Measurements from ENCODE around the gene SYNPO2.

SYNPO2 gene

DNA sequence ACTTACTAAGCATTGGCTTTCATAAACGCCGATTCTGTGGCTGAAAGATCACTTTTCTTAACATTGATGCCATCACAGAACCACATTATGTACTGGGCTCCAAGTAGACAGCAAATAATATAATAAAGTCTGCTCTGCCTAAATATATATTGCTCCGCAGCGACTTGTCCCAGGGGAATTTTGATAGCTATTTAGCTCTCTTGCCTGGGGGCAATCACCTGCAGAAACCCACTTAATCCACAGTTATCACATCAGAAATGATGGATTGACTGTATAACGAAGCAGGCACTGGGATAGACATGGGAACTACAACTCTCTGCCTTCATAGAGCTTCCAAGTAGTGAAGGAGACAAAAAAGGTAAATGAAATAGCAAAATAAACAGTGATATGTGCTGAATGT lies 199.0 kb downstream of the SYNPO2 start:
- Histone ChIP-seq H3K9ac (ENCODE audit: low read depth, low read length) (no peak overlapping the region), H3K4me1 (ENCODE audit: insufficient read depth, low read length) (no peaks in the 10 kb centered on the region), H3K27ac (ENCODE audit: low read length) (no peak overlapping the region), H3K9me3 (ENCODE audit: insufficient read depth, low read depth, low read length) (no peaks in the 10 kb centered on the region), H3K4me3 (ENCODE audit: low read length) (no peak overlapping the region), H3K36me3 (ENCODE audit: insufficient read depth, low read depth, low read length) (no peaks in the 10 kb centered on the region), H3K27me3 (ENCODE audit: insufficient read depth, low read length) (no peaks in the 10 kb centered on the region)

DNA sequence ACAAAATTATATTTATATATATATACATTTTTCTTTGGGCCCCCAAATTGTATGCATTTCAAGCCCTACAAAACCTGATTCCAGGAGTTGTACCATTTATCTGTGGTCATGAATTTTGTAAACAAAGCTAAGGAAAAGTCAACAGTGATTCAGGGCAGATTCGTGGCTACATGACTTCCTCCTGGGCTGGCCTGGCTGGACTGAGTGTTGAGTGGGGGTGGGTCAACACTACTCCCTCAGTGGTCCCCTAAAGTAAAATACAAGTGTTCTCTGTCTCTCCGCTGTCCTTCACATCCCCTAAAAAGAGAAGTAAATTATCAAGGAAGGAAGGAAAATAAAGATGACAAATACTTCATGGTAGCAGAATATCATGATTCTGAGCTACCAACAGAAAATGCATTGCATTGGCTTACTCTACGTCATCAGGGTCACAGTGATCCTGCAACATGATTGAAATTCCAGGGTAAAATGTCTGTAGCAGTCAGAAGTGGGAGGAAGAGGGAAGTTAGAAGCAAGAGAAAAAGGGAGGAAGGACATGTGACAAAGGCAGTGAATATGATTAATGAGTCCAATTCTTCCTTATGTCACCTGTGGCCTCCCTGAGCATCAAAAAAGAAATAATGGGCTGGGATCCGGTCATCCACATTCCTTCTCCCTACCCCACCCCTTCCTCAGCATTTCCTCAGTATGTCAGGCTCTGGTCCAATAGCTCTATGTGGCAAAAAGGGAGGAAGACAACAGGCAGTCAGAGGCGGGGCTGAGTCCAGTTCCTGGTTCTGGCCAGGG lies 204.6 kb downstream of the SYNPO2 start:
- Histone ChIP-seq H3K4me1 (ENCODE audit: insufficient read depth, low read length) (no peaks in the 10 kb centered on the region), H3K36me3 (ENCODE audit: insufficient read depth, low read depth, low read length) (no peaks in the 10 kb centered on the region), H3K27me3 (ENCODE audit: insufficient read depth, low read length) (no peaks in the 10 kb centered on the region), H3K4me3 (ENCODE audit: low read length) (no peak overlapping the region), H3K9ac (ENCODE audit: low read depth, low read length) (no peak overlapping the region), H3K27ac (ENCODE audit: low read length) (no peak overlapping the region), H3K9me3 (ENCODE audit: insufficient read depth, low read depth, low read length) (no peaks in the 10 kb centered on the region)

DNA sequence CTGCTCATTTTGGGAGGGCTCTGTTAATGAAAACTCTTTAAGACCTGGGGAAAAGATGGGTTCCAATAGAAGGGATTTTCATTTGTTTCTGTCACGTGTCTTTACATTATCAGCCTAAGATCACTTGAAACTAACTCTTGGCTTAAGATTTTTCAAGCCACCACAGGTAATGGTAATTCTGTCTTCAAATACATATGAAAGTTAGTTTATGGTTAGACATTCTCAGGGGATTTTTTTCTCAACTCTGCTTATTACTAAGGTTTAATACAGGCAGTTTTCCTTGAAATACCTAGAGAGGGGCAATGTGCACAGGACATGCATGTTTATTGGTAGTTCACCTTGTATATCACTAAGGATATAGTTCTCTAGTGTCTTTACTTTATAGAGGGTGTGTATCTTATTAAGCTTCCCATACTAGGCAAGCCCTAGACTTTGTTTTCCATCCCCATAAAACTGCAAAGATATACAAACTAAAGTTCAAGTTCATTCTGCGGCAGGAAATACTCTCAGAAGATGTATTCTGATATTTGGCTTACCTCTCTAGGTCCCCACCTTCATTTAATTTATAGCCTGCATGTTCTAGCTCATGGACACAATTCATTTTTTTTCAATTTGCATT lies 208.7 kb downstream of the SYNPO2 start:
- Histone ChIP-seq H3K36me3 (ENCODE audit: insufficient read depth, low read depth, low read length) (no peaks in the 10 kb centered on the region), H3K27ac (ENCODE audit: low read length) (no peak overlapping the region), H3K9me3 (ENCODE audit: insufficient read depth, low read depth, low read length) (no peaks in the 10 kb centered on the region), H3K4me1 (ENCODE audit: insufficient read depth, low read length) (peaks cover 2% of the 10 kb centered on the region), H3K9ac (ENCODE audit: low read depth, low read length) (no peak overlapping the region), H3K27me3 (ENCODE audit: insufficient read depth, low read length) (no peaks in the 10 kb centered on the region), H3K4me3 (ENCODE audit: low read length) (no peak overlapping the region)

DNA sequence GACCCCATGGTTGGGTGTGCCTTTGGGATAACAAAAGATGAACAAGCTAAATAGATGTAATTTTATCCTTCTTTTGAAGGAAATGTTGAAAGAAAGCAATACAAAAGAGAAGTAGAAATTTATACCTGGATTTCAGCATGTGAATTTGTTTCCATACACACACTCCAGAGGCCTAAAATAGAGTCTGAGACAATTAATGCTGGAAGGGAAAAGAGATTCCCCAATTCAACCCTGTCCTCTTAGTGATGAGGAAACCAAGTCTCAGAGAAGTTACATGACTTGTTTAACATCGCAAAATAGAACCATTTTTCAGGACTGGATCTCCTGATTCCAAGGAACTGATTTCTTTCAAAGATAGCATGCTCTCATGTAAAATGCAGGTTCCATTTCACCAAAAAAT lies 209.7 kb downstream of the SYNPO2 start:
- H3K9me3 ChIP-seq (ENCODE audit: insufficient read depth, low read depth, low read length) = no peaks in the 10 kb centered on the region
- no peak overlapping the region for H3K9ac ChIP-seq (ENCODE audit: low read depth, low read length)
- peaks cover 2% of the 10 kb centered on the region for H3K4me1 ChIP-seq (ENCODE audit: insufficient read depth, low read length)
- no peaks in the 10 kb centered on the region for H3K36me3 ChIP-seq (ENCODE audit: insufficient read depth, low read depth, low read length)
- no peak overlapping the region for H3K27ac ChIP-seq (ENCODE audit: low read length)
- no peaks in the 10 kb centered on the region for H3K27me3 ChIP-seq (ENCODE audit: insufficient read depth, low read length)
- no peak overlapping the region for H3K4me3 ChIP-seq (ENCODE audit: low read length)

DNA sequence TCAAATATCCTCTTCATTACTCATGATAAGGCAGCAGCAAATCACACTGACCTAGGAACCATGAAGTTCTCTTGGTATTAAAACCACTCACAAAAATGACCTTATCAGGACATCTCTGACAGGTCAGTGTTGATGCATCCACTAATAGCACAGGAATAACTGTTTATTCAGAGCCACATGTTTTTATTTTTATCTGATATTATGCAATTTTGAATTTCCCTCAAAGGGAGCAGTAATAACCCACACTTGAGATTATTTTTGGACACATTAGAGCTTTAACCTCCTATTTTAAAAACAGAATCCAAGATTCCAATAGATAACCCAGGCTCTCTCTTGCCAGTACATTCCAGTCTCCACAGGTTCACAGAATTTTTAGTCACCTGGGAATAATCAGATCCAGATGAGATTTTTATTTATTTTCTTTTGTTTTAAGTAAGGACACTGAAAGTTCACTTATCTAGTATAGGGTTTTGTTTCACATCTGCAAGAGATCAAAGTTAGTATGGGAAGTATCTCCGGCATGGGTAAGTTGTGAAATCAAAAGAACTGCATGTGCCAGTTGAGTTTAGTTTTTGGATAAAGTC lies 210.7 kb downstream of the SYNPO2 start:
- Histone ChIP-seq H3K36me3 (ENCODE audit: insufficient read depth, low read depth, low read length) (no peaks in the 10 kb centered on the region), H3K27ac (ENCODE audit: low read length) (no peak overlapping the region), H3K9ac (ENCODE audit: low read depth, low read length) (no peak overlapping the region), H3K4me3 (ENCODE audit: low read length) (no peak overlapping the region), H3K27me3 (ENCODE audit: insufficient read depth, low read length) (no peaks in the 10 kb centered on the region), H3K4me1 (ENCODE audit: insufficient read depth, low read length) (peaks cover 2% of the 10 kb centered on the region), H3K9me3 (ENCODE audit: insufficient read depth, low read depth, low read length) (no peaks in the 10 kb centered on the region)

DNA sequence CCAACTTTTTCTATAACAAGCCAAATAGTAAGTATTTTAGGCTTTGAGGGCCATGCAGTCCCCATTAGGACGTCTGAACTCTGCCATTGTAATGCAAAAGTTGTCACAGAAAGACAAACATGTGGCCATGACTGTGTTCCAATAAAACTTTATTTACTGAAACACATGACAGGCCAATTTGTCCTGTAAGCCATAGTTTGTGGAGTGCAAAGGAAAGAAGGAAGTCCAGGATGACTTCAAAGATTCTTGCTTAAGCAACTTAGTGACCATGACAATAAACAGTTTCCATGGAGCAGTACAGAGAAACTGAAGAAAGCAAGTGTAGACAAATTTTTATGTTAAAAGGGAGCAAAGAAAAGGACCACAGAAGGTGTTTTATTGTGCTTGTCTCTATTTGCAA lies 212.0 kb downstream of the SYNPO2 start:
- no peaks in the 10 kb centered on the region for H3K36me3 ChIP-seq (ENCODE audit: insufficient read depth, low read depth, low read length)
- H3K4me1 ChIP-seq (ENCODE audit: insufficient read depth, low read length) = peaks cover 2% of the 10 kb centered on the region
- no peak overlapping the region for H3K4me3 ChIP-seq (ENCODE audit: low read length)
- H3K27ac ChIP-seq (ENCODE audit: low read length) = no peak overlapping the region
- H3K9me3 ChIP-seq (ENCODE audit: insufficient read depth, low read depth, low read length) = no peaks in the 10 kb centered on the region
- no peak overlapping the region for H3K9ac ChIP-seq (ENCODE audit: low read depth, low read length)
- H3K27me3 ChIP-seq (ENCODE audit: insufficient read depth, low read length) = no peaks in the 10 kb centered on the region

DNA sequence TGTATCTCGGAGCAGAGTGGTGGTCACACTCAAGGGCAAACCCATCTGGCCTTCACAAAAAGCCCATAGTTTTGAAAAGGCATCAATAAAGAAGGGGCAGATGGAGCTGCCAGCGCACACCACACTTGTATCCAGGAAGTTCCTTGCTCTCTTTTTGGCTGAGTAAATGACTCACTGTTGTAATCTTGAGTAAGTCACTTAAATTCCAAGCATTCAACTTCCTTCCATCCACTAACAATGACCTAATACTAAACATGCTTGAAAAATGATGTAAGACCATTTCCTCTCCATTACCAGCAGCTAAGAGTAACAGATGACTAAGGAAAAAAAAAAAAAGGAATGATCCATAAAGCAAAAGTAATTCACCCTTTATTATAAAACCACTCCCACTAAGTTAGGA lies 214.6 kb downstream of the SYNPO2 start:
- Histone ChIP-seq H3K4me3 (ENCODE audit: low read length) (no peak overlapping the region), H3K36me3 (ENCODE audit: insufficient read depth, low read depth, low read length) (no peaks in the 10 kb centered on the region), H3K9ac (ENCODE audit: low read depth, low read length) (no peak overlapping the region), H3K4me1 (ENCODE audit: insufficient read depth, low read length) (peaks cover 2% of the 10 kb centered on the region), H3K27ac (ENCODE audit: low read length) (no peak overlapping the region), H3K9me3 (ENCODE audit: insufficient read depth, low read depth, low read length) (no peaks in the 10 kb centered on the region), H3K27me3 (ENCODE audit: insufficient read depth, low read length) (no peaks in the 10 kb centered on the region)

DNA sequence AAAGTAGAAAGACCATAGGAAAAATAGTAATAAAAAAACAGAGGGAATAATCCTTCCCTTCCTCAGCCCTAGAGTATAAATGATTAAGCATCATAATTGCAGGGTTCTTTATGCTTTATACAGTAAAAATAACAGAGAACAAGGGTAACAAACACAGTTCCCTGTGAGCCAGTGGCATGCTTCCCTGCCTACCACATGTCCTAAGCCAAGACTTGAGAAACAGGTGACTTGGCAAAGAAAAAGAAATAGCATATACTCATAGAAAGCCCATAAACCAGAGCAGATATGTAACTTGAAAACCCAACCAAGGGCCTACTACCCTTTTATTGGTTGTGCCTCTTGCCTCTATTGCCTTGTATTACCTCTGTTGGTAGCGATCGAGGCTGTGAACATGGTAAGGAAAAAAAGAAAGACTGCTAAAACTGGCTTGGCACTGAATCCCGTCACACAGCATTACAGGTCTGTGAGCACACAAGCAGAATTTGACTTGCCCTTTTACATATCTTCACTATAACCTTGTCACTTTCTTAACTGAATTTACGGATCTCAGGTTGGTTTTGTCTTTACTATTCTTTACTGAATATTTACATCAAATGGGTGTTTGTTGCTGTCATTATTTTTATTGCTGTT lies 216.1 kb downstream of the SYNPO2 start:
- Histone ChIP-seq H3K27ac (ENCODE audit: low read length) (no peak overlapping the region), H3K27me3 (ENCODE audit: insufficient read depth, low read length) (no peaks in the 10 kb centered on the region), H3K36me3 (ENCODE audit: insufficient read depth, low read depth, low read length) (no peaks in the 10 kb centered on the region), H3K4me1 (ENCODE audit: insufficient read depth, low read length) (peaks cover 2% of the 10 kb centered on the region), H3K9ac (ENCODE audit: low read depth, low read length) (no peak overlapping the region), H3K4me3 (ENCODE audit: low read length) (no peak overlapping the region), H3K9me3 (ENCODE audit: insufficient read depth, low read depth, low read length) (no peaks in the 10 kb centered on the region)

DNA sequence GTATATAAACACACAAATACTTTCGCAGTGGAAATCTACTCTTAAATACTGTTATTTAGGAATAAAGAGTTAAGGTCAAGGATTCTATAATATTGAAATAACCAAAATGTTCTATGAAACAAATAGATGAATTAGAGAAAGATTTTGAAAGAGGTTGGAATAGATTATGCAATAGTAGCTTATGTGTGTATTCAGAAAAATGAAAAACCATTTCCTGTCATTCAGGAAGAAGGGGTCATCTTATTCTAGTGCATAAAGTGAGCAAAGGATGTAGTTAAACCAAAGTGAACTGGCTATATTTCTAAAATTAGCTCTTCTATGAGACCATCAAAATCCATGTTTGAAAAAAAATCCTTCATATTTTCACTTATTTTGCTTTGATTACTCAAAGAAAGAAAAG lies 217.0 kb downstream of the SYNPO2 start:
- peaks cover 1% of the 10 kb centered on the region for H3K4me1 ChIP-seq (ENCODE audit: insufficient read depth, low read length)
- no peaks in the 10 kb centered on the region for H3K9me3 ChIP-seq (ENCODE audit: insufficient read depth, low read depth, low read length)
- no peaks in the 10 kb centered on the region for H3K36me3 ChIP-seq (ENCODE audit: insufficient read depth, low read depth, low read length)
- H3K9ac ChIP-seq (ENCODE audit: low read depth, low read length) = no peak overlapping the region
- no peaks in the 10 kb centered on the region for H3K27me3 ChIP-seq (ENCODE audit: insufficient read depth, low read length)
- no peak overlapping the region for H3K27ac ChIP-seq (ENCODE audit: low read length)
- no peak overlapping the region for H3K4me3 ChIP-seq (ENCODE audit: low read length)

DNA sequence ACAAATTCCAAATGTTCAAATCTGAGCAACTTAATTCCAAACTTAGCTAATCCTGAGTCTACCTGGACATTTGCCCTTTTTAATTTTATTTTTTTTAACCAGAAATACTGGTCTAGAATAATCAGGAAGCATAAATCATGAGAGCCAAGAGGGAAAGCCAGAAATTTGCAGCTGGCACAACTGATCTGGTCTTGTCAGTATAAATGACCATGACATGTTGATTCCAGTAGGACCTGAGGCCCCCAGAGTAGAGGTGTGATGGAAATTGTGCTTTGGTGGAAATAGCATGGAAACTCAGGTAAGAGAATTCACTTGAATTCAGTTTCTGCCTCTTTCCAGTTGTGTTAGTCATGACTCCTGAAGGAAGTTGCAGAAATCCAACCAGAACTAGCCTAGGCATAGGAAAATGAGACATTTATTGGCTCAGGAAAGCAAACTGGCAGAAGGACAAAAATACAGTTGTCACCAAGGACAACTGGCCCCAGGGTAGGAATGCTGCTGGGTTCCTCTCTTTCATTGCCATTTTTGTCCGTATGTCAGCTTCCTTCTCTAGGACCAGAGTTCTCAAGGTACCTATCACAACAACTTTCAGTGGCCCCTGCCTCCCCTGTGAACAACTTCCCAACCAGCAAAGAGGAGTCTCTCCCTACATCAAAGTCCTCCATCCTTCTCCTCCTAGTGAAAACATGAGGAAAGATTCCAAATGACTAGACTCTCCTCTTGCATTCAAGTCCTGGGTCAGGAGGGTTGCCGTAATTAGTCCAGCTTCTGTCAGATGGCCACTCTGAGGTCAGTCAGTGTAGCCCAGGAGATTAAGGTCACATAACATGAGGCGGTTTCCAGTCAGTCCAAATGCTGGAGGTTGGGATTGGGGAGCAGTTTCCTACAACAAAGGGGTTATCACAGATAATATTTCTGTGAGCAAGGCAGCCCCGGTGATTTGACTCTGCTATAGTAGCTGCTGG lies 217.7 kb downstream of the SYNPO2 start:
- Histone ChIP-seq H3K9ac (ENCODE audit: low read depth, low read length) (no peak overlapping the region), H3K27ac (ENCODE audit: low read length) (no peak overlapping the region), H3K9me3 (ENCODE audit: insufficient read depth, low read depth, low read length) (no peaks in the 10 kb centered on the region), H3K27me3 (ENCODE audit: insufficient read depth, low read length) (no peaks in the 10 kb centered on the region), H3K4me1 (ENCODE audit: insufficient read depth, low read length) (no peaks in the 10 kb centered on the region; the same call in 1 of the 2 replicates), H3K36me3 (ENCODE audit: insufficient read depth, low read depth, low read length) (no peaks in the 10 kb centered on the region), H3K4me3 (ENCODE audit: low read length) (no peak overlapping the region)

DNA sequence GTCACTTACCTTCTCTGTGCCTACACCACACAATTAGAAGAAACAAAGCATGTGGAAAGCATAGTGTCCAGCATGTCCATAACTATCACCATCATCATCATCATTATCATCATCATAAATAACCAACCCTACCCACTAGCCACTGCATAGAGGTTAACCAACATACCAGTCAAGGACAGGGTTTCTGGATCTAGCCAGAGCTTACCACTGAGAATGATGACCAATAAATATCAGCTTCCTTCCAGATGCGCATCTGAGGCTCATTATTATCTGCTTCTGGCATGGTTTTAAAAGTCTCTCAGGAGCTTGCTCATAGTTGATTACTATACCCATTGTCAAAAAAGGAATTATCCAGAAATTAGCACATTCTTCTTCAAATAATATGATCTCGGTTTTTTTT lies 221.5 kb downstream of the SYNPO2 start:
- no peak overlapping the region for H3K27ac ChIP-seq (ENCODE audit: low read length)
- H3K27me3 ChIP-seq (ENCODE audit: insufficient read depth, low read length) = no peaks in the 10 kb centered on the region

More for the DNA sequence above, 221.5 kb downstream of the SYNPO2 start:
- Histone ChIP-seq H3K9me3 (ENCODE audit: insufficient read depth, low read depth, low read length) (no peaks in the 10 kb centered on the region), H3K9ac (ENCODE audit: low read depth, low read length) (no peak overlapping the region), H3K4me1 (ENCODE audit: insufficient read depth, low read length) (no peaks in the 10 kb centered on the region), H3K36me3 (ENCODE audit: insufficient read depth, low read depth, low read length) (no peaks in the 10 kb centered on the region), H3K4me3 (ENCODE audit: low read length) (no peak overlapping the region)

Measured in iPS-20b (cell line).